Measurements from ENCODE around the gene LRRIQ4.

LRRIQ4 gene

DNA sequence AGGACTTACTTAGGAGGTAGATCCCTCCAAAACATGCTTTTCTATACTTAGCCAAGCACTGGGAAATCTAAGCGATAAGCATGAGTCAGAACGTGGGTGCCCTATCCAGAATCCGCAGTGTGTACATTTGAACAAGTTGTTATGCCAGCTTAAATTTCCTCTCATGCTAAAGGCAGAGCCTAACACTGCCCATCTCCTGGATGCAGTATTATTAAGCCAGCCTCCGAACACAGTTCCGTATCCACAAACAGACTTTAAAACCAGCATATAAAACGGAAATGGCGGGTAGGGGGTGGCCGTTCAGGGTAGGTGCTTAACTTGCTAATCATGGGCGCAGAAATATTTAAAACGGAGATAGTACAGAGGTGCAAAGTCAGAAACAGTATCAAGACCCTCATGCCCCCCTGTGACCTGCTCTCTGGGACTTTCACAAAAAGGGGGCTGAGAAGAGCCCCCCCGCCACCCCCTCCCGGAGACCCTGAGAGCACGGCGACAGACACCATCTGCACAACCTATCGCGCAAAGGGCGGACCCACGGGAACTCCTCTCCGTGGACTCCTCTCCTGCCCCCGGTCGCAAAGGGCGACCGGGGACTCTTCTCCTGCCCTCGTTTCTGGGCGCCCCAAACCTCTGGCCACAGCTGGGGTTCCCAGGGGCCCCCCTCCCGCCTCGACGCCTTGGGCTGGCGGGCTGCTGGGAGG, 889 bp upstream of the LRRIQ4 start:
- H3K27ac ChIP-seq (ENCODE audit: low read depth, low read length), result peak overlapping the region; percentile 76

DNA sequence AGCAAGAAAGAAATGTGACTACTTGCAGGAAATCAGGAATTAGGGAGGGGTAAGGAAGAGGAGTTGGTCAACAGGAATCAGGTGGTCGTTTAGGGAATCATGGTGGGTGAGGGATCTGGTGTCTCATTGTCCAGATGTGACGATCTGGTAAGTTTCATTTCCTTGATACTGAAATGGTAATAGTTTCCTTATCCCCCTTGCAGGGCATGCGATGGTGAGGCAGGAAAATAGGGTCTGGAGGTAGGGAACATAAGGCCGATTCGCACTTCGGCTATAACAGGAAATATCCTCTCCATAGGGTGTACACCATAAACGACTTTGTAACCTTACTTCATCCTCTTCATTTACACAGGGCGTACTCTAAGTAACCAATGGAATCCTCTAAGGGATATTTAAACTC, 608 bp downstream of the LRRIQ4 start:
- H3K4me3 ChIP-seq (ENCODE audit: low read depth, low read length), result peak overlapping the region; percentile 82
- peak overlapping the region; percentile 11; the same call in 1 of the 2 replicates for H3K27ac ChIP-seq (ENCODE audit: low read depth, low read length)
- peaks cover 11% of the 10 kb centered on the region for H3K4me1 ChIP-seq (ENCODE audit: control insufficient read depth, insufficient read depth, low read length, unreplicated experiment)
- peak overlapping the region; percentile 70 for H2AFZ ChIP-seq (ENCODE audit: low read length, unreplicated experiment)
- H3K36me3 ChIP-seq (ENCODE audit: insufficient read depth, low read length), result no peaks in the 10 kb centered on the region
- H3K79me2 ChIP-seq (ENCODE audit: control insufficient read depth, insufficient read depth, low read length, unreplicated experiment), result peaks cover 11% of the 10 kb centered on the region
- H3K27me3 ChIP-seq (ENCODE audit: insufficient read depth, low read length), result no peaks in the 10 kb centered on the region

More for the DNA sequence above, 889 bp upstream of the LRRIQ4 start:
- Histone ChIP-seq H3K79me2 (ENCODE audit: control insufficient read depth, insufficient read depth, low read length, unreplicated experiment) (peaks cover 11% of the 10 kb centered on the region), H2AFZ (ENCODE audit: low read length, unreplicated experiment) (peak overlapping the region; percentile 80), H3K36me3 (ENCODE audit: insufficient read depth, low read length) (no peaks in the 10 kb centered on the region), H3K4me1 (ENCODE audit: control insufficient read depth, insufficient read depth, low read length, unreplicated experiment) (peaks cover 11% of the 10 kb centered on the region), H3K4me3 (ENCODE audit: low read depth, low read length) (peak overlapping the region; percentile 82), H3K27me3 (ENCODE audit: insufficient read depth, low read length) (no peaks in the 10 kb centered on the region)

GRCh38 chr3:169813757-169814517, 1.3 kb downstream of the LRRIQ4 start:
- Histone ChIP-seq H3K4me1 (ENCODE audit: control insufficient read depth, insufficient read depth, low read length, unreplicated experiment) (peaks cover 11% of the 10 kb centered on the region), H3K4me3 (ENCODE audit: low read depth, low read length) (peak overlapping the region; percentile 82), H3K79me2 (ENCODE audit: control insufficient read depth, insufficient read depth, low read length, unreplicated experiment) (peaks cover 11% of the 10 kb centered on the region), H3K27ac (ENCODE audit: low read depth, low read length) (no peak overlapping the region), H3K27me3 (ENCODE audit: insufficient read depth, low read length) (no peaks in the 10 kb centered on the region), H3K36me3 (ENCODE audit: insufficient read depth, low read length) (no peaks in the 10 kb centered on the region), H2AFZ (ENCODE audit: low read length, unreplicated experiment) (peak overlapping the region; percentile 70)

- no peak overlapping the region for H2AFZ ChIP-seq (ENCODE audit: low read length, unreplicated experiment)
- peaks cover 11% of the 10 kb centered on the region for H3K4me1 ChIP-seq (ENCODE audit: control insufficient read depth, insufficient read depth, low read length, unreplicated experiment)
- no peaks in the 10 kb centered on the region for H3K27me3 ChIP-seq (ENCODE audit: insufficient read depth, low read length)
- H3K4me3 ChIP-seq (ENCODE audit: low read depth, low read length), result no peak overlapping the region
- no peak overlapping the region for H3K27ac ChIP-seq (ENCODE audit: low read depth, low read length)
- H3K36me3 ChIP-seq (ENCODE audit: insufficient read depth, low read length), result no peaks in the 10 kb centered on the region
- peaks cover 8% of the 10 kb centered on the region for H3K79me2 ChIP-seq (ENCODE audit: control insufficient read depth, insufficient read depth, low read length, unreplicated experiment)
These were observed 3.0 kb downstream of the LRRIQ4 start for GRCh38 chr3:169815590-169816150.

DNA sequence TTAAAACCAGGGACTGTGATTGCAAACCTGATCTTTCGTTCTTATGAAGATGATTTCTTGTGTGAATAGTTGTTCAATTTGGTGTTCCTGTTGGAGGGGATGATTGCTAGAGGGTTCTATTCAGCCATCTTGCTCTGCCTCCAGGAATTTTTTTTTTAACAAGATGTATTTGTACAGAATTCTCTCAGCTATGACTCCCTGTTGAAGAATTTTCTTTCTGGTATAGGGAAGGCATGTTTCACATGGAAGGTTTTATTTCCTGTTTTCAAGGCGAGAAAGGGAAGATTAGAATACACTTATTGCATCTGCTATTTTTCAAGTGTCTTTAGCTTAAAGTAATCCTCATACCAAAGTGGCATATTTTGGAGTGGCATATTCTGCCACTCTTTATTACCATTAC, 5.6 kb downstream of the LRRIQ4 start:
- Histone ChIP-seq H3K36me3 (ENCODE audit: insufficient read depth, low read length) (no peaks in the 10 kb centered on the region), H3K4me1 (ENCODE audit: control insufficient read depth, insufficient read depth, low read length, unreplicated experiment) (peaks cover 5% of the 10 kb centered on the region), H3K27ac (ENCODE audit: low read depth, low read length) (no peak overlapping the region), H3K4me3 (ENCODE audit: low read depth, low read length) (no peak overlapping the region), H3K79me2 (ENCODE audit: control insufficient read depth, insufficient read depth, low read length, unreplicated experiment) (no peaks in the 10 kb centered on the region), H2AFZ (ENCODE audit: low read length, unreplicated experiment) (peak overlapping the region; percentile 58), H3K27me3 (ENCODE audit: insufficient read depth, low read length) (no peaks in the 10 kb centered on the region)

- Histone ChIP-seq H3K27me3 (ENCODE audit: insufficient read depth, low read length) (no peaks in the 10 kb centered on the region), H3K4me1 (ENCODE audit: control insufficient read depth, insufficient read depth, low read length, unreplicated experiment) (no peaks in the 10 kb centered on the region), H3K79me2 (ENCODE audit: control insufficient read depth, insufficient read depth, low read length, unreplicated experiment) (no peaks in the 10 kb centered on the region), H3K36me3 (ENCODE audit: insufficient read depth, low read length) (no peaks in the 10 kb centered on the region), H3K27ac (ENCODE audit: low read depth, low read length) (no peak overlapping the region), H2AFZ (ENCODE audit: low read length, unreplicated experiment) (no peak overlapping the region), H3K4me3 (ENCODE audit: low read depth, low read length) (no peak overlapping the region)
These were observed 9.4 kb downstream of the LRRIQ4 start for GRCh38 chr3:169822091-169822490.

- Histone ChIP-seq H3K27ac (ENCODE audit: low read depth, low read length) (no peak overlapping the region), H3K79me2 (ENCODE audit: control insufficient read depth, insufficient read depth, low read length, unreplicated experiment) (no peaks in the 10 kb centered on the region), H2AFZ (ENCODE audit: low read length, unreplicated experiment) (no peak overlapping the region), H3K4me3 (ENCODE audit: low read depth, low read length) (no peak overlapping the region), H3K27me3 (ENCODE audit: insufficient read depth, low read length) (no peaks in the 10 kb centered on the region), H3K36me3 (ENCODE audit: insufficient read depth, low read length) (no peaks in the 10 kb centered on the region), H3K4me1 (ENCODE audit: control insufficient read depth, insufficient read depth, low read length, unreplicated experiment) (no peaks in the 10 kb centered on the region)
These were observed 9.9 kb downstream of the LRRIQ4 start for GRCh38 chr3:169822540-169822939.

DNA sequence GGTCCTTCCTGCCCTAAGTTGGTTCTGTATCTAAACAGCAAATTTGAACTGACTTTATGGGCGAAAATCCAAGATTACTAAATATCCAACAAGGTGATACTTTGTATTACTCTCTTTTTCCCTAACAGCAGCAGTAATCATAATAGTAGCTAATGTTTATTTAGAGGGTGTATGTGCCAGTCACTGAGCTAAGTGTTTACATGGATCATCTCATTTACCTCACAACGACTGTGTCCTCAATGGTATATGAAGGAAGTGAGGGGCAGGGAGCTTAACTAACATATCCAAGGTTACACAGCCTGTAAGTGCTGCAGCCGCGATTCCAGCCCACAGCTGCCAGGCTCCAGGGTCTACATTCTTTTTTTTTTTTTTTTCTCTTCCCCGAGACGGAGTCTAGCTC, 10.3 kb downstream of the LRRIQ4 start:
- Histone ChIP-seq H3K27ac (ENCODE audit: low read depth, low read length) (no peak overlapping the region), H3K79me2 (ENCODE audit: control insufficient read depth, insufficient read depth, low read length, unreplicated experiment) (no peaks in the 10 kb centered on the region), H3K4me3 (ENCODE audit: low read depth, low read length) (no peak overlapping the region), H2AFZ (ENCODE audit: low read length, unreplicated experiment) (no peak overlapping the region), H3K27me3 (ENCODE audit: insufficient read depth, low read length) (no peaks in the 10 kb centered on the region), H3K4me1 (ENCODE audit: control insufficient read depth, insufficient read depth, low read length, unreplicated experiment) (no peaks in the 10 kb centered on the region), H3K36me3 (ENCODE audit: insufficient read depth, low read length) (no peaks in the 10 kb centered on the region)

DNA sequence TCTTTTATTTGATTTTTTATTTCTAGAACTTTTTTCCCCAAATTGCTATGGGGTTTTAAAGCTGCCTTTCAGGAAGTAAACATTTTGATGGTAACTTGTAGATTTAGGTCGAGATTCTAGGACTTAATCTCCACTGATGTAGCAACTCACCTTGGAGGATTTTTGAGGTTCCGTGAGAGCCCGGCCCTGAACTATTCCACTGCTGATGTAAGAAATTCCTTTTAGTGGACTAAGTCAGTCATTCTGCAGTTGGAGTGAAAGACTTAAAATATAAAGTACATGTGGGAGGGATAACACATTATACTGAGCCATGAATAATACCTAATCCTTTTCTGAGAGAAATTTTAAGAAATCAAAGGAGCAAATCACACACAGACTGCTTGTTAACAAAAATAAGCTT, 12.6 kb downstream of the LRRIQ4 start:
- H3K4me3 ChIP-seq (ENCODE audit: low read depth, low read length), result no peak overlapping the region

GRCh38 chr3:169827712-169828111, 15.0 kb downstream of the LRRIQ4 start:
- Histone ChIP-seq H3K4me1 (ENCODE audit: control insufficient read depth, insufficient read depth, low read length, unreplicated experiment) (no peaks in the 10 kb centered on the region), H3K27me3 (ENCODE audit: insufficient read depth, low read length) (no peaks in the 10 kb centered on the region), H2AFZ (ENCODE audit: low read length, unreplicated experiment) (no peak overlapping the region), H3K79me2 (ENCODE audit: control insufficient read depth, insufficient read depth, low read length, unreplicated experiment) (no peaks in the 10 kb centered on the region), H3K36me3 (ENCODE audit: insufficient read depth, low read length) (no peaks in the 10 kb centered on the region), H3K27ac (ENCODE audit: low read depth, low read length) (no peak overlapping the region), H3K4me3 (ENCODE audit: low read depth, low read length) (no peak overlapping the region)

More for the DNA sequence above, 12.6 kb downstream of the LRRIQ4 start:
- H3K27me3 ChIP-seq (ENCODE audit: insufficient read depth, low read length), result no peaks in the 10 kb centered on the region
- H3K79me2 ChIP-seq (ENCODE audit: control insufficient read depth, insufficient read depth, low read length, unreplicated experiment), result no peaks in the 10 kb centered on the region
- no peak overlapping the region for H3K27ac ChIP-seq (ENCODE audit: low read depth, low read length)
- H3K4me1 ChIP-seq (ENCODE audit: control insufficient read depth, insufficient read depth, low read length, unreplicated experiment), result no peaks in the 10 kb centered on the region
- H2AFZ ChIP-seq (ENCODE audit: low read length, unreplicated experiment), result no peak overlapping the region
- no peaks in the 10 kb centered on the region for H3K36me3 ChIP-seq (ENCODE audit: insufficient read depth, low read length)
